ENCODE results near the gene SLITRK3.

The SLITRK3 gene

GRCh38 chr3:165158011-165158410 is 38.2 kb downstream of the SLITRK3 start:
- Histone ChIP-seq H2AFZ (ENCODE audit: low read length) (no peak overlapping the region), H4K20me1 (ENCODE audit: insufficient read depth, low read length) (no peaks in the 10 kb centered on the region), H3K9ac (ENCODE audit: low read length) (no peak overlapping the region), H3K9me3 (ENCODE audit: low read length) (no peaks in the 10 kb centered on the region), H3K4me3 (ENCODE audit: low read depth, low read length, poor library complexity, severe bottlenecking) (no peak overlapping the region), H3K79me2 (ENCODE audit: insufficient read depth, low read length) (no peaks in the 10 kb centered on the region), H3K27ac (ENCODE audit: low read depth, low read length, poor library complexity, severe bottlenecking) (no peak overlapping the region), H3K4me2 (ENCODE audit: low read length) (no peak overlapping the region), H3K27me3 (ENCODE audit: insufficient read depth, low read length) (no peaks in the 10 kb centered on the region), H3K9me2 (ENCODE audit: low read depth, low read length) (no peaks in the 10 kb centered on the region), H3K4me1 (ENCODE audit: insufficient read depth, low read length, severe bottlenecking) (no peaks in the 10 kb centered on the region), H3K36me3 (ENCODE audit: insufficient read depth, low read length) (no peaks in the 10 kb centered on the region), H3F3A (ENCODE audit: insufficient read depth, low read length) (no peaks in the 10 kb centered on the region)
- TF ChIP-seq EZH2 (IDR thresholded peaks at IDR 0.05; ENCODE audit: borderline replicate concordance, low read length), result no peak
- no peak for TF ChIP-seq CTCF (IDR thresholded peaks at IDR 0.05; ENCODE audit: low read length)

GRCh38 chr3:165156757-165157420 is 39.3 kb downstream of the SLITRK3 start:
- Histone ChIP-seq H4K20me1 (ENCODE audit: insufficient read depth, low read length) (no peaks in the 10 kb centered on the region), H2AFZ (ENCODE audit: low read length) (no peak overlapping the region), H3K9me3 (ENCODE audit: low read length) (no peaks in the 10 kb centered on the region), H3K27ac (ENCODE audit: low read depth, low read length, poor library complexity, severe bottlenecking) (no peak overlapping the region), H3K27me3 (ENCODE audit: insufficient read depth, low read length) (no peaks in the 10 kb centered on the region), H3K4me2 (ENCODE audit: low read length) (no peak overlapping the region), H3K4me3 (ENCODE audit: low read depth, low read length, poor library complexity, severe bottlenecking) (no peak overlapping the region), H3F3A (ENCODE audit: insufficient read depth, low read length) (no peaks in the 10 kb centered on the region), H3K36me3 (ENCODE audit: insufficient read depth, low read length) (no peaks in the 10 kb centered on the region), H3K79me2 (ENCODE audit: insufficient read depth, low read length) (no peaks in the 10 kb centered on the region), H3K9ac (ENCODE audit: low read length) (no peak overlapping the region), H3K9me2 (ENCODE audit: low read depth, low read length) (no peaks in the 10 kb centered on the region), H3K4me1 (ENCODE audit: insufficient read depth, low read length, severe bottlenecking) (no peaks in the 10 kb centered on the region)
- TF ChIP-seq EZH2 (IDR thresholded peaks at IDR 0.05; ENCODE audit: borderline replicate concordance, low read length) (no peak), CTCF (IDR thresholded peaks at IDR 0.05; ENCODE audit: low read length) (no peak)

DNA sequence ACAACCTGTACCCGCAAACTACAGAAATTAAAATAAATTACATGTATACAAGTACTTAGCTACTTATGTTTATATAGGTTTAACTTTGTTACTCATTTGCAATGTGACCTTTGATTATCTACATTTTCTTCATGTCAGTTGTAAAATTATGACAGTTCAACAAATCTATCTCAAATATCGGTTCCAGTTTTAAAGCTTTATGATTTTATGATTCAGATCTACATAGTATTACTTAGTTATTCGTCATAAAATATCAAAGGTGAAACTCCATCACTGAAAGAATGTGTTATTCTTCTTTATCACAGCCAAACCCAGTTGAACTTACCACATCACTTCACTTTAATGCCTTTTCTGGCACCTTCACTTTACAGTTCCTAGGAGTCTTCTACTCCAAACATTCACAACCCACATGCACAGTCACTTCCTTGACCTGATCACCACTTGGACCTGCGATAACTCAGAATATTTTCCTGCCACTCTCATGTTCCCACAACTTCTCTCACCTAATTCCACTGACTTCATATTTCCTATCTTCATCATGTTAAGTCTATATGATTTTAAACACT is 47.2 kb downstream of the SLITRK3 start:
- Histone ChIP-seq H3K27me3 (ENCODE audit: insufficient read depth, low read length) (no peaks in the 10 kb centered on the region), H3K9ac (ENCODE audit: low read length) (no peak overlapping the region), H3K4me3 (ENCODE audit: low read depth, low read length, poor library complexity, severe bottlenecking) (no peak overlapping the region), H3K9me3 (ENCODE audit: low read length) (no peaks in the 10 kb centered on the region), H4K20me1 (ENCODE audit: insufficient read depth, low read length) (no peaks in the 10 kb centered on the region), H3K36me3 (ENCODE audit: insufficient read depth, low read length) (no peaks in the 10 kb centered on the region), H3K4me2 (ENCODE audit: low read length) (no peak overlapping the region), H3K9me2 (ENCODE audit: low read depth, low read length) (no peaks in the 10 kb centered on the region), H3K27ac (ENCODE audit: low read depth, low read length, poor library complexity, severe bottlenecking) (no peak overlapping the region), H2AFZ (ENCODE audit: low read length) (no peak overlapping the region), H3K4me1 (ENCODE audit: insufficient read depth, low read length, severe bottlenecking) (no peaks in the 10 kb centered on the region), H3K79me2 (ENCODE audit: insufficient read depth, low read length) (no peaks in the 10 kb centered on the region), H3F3A (ENCODE audit: insufficient read depth, low read length) (no peaks in the 10 kb centered on the region)
- TF ChIP-seq EZH2 (IDR thresholded peaks at IDR 0.05; ENCODE audit: borderline replicate concordance, low read length) (no peak), CTCF (IDR thresholded peaks at IDR 0.05; ENCODE audit: low read length) (no peak)

All from OCI-LY1 (cell line).